SK-N-SH treated with all-trans-retinoic acid at 6 μM for 48 hours (cell line): ENCODE data around the gene SERPINA6.
"Not testable (repeated sequence)": the region's sequence is repeated elsewhere in the genome, so short reads cannot be mapped to it uniquely, and the experiment has no call there.

Experiments used
- ATAC-seq: fragments of 200-7000 bp; cut with Tn5 transposase; 3 replicates; pipeline ENCODE4 v1.9.1; 2020; ENCODE audit warnings: mild to moderate bottlenecking, moderate library complexity
- ARNTL ChIP-seq: fragments of 450-650 bp; formaldehyde crosslinking; IDR thresholded peaks from 2 replicates; pipeline ENCODE4 v1.5.0; 2020; ENCODE audit warnings: low read depth, mild to moderate bottlenecking, moderate library complexity, borderline replicate concordance
- CSDC2 ChIP-seq: fragments of 250-450 bp; sonication (Bioruptor Pico); IDR thresholded peaks from 2 replicates; pipeline ENCODE4 v1.5.0; 2020; ENCODE audit warnings: mild to moderate bottlenecking, moderate library complexity
- ESRRG ChIP-seq: fragments of 250-450 bp; sonication (Bioruptor Pico); IDR thresholded peaks from 2 replicates; pipeline ENCODE4 v1.6.1; 2021; ENCODE audit warnings: mild to moderate bottlenecking
- GLIS3 ChIP-seq: fragments of 250-450 bp; sonication (Bioruptor Pico); IDR thresholded peaks from 2 replicates; pipeline ENCODE4 v1.5.0; 2020; ENCODE audit warnings: mild to moderate bottlenecking, moderate library complexity
- ISL1 ChIP-seq: fragments of 250-450 bp; sonication (Bioruptor Pico); IDR thresholded peaks from 2 replicates; pipeline ENCODE4 v2.1.2; 2022; ENCODE audit warnings: mild to moderate bottlenecking, moderate library complexity
- OSR1 ChIP-seq: fragments of 250-450 bp; sonication (Bioruptor Pico); IDR thresholded peaks from 2 replicates; pipeline ENCODE4 v1.8.0; 2022; ENCODE audit warnings: moderate library complexity, mild to moderate bottlenecking, inconsistent platforms
- PPARA ChIP-seq: fragments of 250-450 bp; sonication (Bioruptor Pico); IDR thresholded peaks from 2 replicates; pipeline ENCODE4 v1.5.0; 2020; ENCODE audit warnings: mild to moderate bottlenecking, borderline replicate concordance
- RARB ChIP-seq: fragments of 250-450 bp; sonication (Bioruptor Pico); IDR thresholded peaks from 2 replicates; pipeline ENCODE4 v1.8.0; 2021; ENCODE audit warnings: mild to moderate bottlenecking, moderate library complexity
- SNAI2 ChIP-seq: fragments of 250-450 bp; sonication (Bioruptor Pico); IDR thresholded peaks from 2 replicates; pipeline ENCODE4 v1.5.0; 2020; ENCODE audit warnings: mild to moderate bottlenecking, moderate library complexity
- TCF4 ChIP-seq: fragments of 250-450 bp; sonication (Bioruptor Pico); IDR thresholded peaks from 2 replicates; pipeline ENCODE4 v1.8.0; 2021; ENCODE audit warnings: mild to moderate bottlenecking, moderate library complexity, borderline replicate concordance
- TOX ChIP-seq: fragments of 250-450 bp; sonication (Bioruptor Pico); IDR thresholded peaks from 2 replicates; pipeline ENCODE4 v1.8.0; 2021; ENCODE audit warnings: mild to moderate bottlenecking, moderate library complexity, borderline replicate concordance
- ZC3H10 ChIP-seq: fragments of 250-450 bp; sonication (Bioruptor Pico); IDR thresholded peaks from 2 replicates; pipeline ENCODE4 v1.5.1; 2021; ENCODE audit warnings: mild to moderate bottlenecking, moderate library complexity
- ZFP3 ChIP-seq: fragments of 250-450 bp; sonication (Bioruptor Pico); IDR thresholded peaks from 2 replicates; pipeline ENCODE4 v1.5.0; 2020; ENCODE audit warnings: mild to moderate bottlenecking, moderate library complexity
- ZNF565 ChIP-seq: fragments of 450-650 bp; formaldehyde crosslinking; conservative IDR thresholded peaks from 2 replicates; pipeline ENCODE4 v1.5.0; 2020; ENCODE audit warnings: low read depth, mild to moderate bottlenecking, moderate library complexity
- ZNF70 ChIP-seq: fragments of 450-650 bp; formaldehyde crosslinking; IDR thresholded peaks from 2 replicates; pipeline ENCODE4 v1.5.0; 2020; ENCODE audit warnings: mild to moderate bottlenecking, moderate library complexity
- ZNF8 ChIP-seq: fragments of 450-650 bp; formaldehyde crosslinking; IDR thresholded peaks from 2 replicates; pipeline ENCODE4 v1.5.0; 2020; ENCODE audit warnings: mild to moderate bottlenecking, moderate library complexity
- TF ChIP-seq, protein P1 (sequence below): fragments of 250-450 bp; sonication (Bioruptor Pico); IDR thresholded peaks from 2 replicates; pipeline ENCODE4 v1.5.1; 2021; ENCODE audit warnings: mild to moderate bottlenecking, moderate library complexity
- TF ChIP-seq, protein P2 (sequence below): fragments of 250-450 bp; sonication (Bioruptor Pico); IDR thresholded peaks from 2 replicates; pipeline ENCODE4 v1.5.0; 2020; ENCODE audit warnings: mild to moderate bottlenecking, moderate library complexity

The SERPINA6 gene

DNA sequence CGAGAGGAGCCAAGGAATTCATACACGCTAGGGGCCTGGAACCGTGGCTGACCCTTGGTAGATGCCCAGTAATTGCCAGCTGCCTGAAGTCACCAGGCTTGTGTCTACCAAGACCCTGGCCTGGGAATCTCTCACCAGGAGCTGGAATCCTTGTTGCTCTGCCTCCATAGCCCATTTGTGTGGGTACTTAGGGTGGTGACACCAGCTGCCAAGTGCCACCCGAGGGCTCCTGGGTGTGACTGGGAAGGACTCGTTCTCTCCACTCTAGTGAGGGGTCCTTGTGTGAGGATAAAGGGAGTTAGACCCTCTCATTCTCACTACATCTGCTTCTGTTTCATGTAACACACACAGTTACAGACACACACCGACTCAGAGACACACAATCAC lies 47.4 kb upstream of the SERPINA6 start (continued):
- TF ChIP-seq, protein P1, sequence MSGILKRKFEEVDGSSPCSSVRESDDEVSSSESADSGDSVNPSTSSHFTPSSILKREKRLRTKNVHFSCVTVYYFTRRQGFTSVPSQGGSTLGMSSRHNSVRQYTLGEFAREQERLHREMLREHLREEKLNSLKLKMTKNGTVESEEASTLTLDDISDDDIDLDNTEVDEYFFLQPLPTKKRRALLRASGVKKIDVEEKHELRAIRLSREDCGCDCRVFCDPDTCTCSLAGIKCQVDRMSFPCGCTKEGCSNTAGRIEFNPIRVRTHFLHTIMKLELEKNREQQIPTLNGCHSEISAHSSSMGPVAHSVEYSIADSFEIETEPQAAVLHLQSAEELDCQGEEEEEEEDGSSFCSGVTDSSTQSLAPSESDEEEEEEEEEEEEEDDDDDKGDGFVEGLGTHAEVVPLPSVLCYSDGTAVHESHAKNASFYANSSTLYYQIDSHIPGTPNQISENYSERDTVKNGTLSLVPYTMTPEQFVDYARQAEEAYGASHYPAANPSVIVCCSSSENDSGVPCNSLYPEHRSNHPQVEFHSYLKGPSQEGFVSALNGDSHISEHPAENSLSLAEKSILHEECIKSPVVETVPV: no peak

DNA sequence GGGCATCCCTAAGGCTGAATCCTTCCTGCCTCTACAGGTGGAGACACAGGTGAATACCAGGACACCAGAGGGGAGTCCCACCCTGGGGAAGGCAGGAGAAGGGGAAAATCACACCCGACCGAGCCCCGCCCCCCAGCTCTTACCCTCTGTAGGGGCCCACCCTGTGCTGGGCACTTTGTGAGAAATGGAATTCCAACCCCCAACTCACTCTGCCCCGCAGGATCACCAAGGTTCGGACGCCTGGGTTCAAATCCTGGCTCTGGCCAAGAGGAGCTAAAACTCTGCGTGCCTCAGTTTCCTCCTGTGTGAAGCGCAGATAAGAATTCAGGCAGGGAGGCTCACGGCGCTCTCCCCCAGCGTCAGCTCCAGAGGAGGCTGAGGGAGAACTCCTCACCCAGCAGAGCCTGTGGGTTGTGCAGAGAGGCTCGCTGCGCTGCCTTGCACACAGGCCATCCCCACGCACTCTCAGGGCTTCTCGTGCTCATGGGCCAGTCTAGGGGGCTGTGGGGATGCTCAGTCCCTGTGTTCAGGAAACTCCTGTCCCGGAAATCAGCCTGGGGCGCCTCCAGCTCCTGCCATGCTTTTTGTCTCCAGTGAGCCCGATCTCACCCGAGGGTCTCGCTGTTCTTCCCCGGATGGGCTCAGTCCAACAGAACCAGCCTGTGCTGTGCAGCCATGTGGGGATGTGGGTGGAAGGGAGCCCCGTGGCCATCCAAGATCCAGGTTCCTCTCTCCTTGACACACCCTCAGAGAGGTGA lies 46.8 kb upstream of the SERPINA6 start:
- not testable (repeated sequence) for ATAC-seq

DNA sequence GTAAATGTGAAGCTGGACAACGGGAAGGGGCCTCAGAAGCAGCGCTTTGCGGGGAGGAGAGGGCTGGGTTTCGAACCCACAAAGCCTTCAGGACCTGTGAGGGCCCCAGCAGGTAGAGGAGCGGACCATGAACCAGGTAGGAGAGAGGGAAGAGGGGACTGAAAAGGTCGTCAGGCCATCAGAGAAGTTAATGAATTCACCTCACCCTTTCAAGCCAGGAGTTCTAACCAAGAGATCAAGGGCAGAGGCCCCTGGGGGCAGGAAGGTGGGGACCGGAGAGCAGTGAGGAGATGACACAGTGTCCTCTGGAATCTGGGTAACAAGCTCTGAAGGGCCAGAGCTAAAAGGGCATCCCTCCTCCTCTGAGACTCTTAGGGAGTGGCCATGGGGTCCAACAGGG lies 45.8 kb upstream of the SERPINA6 start:
- no peak for TF ChIP-seq TCF4
- TF ChIP-seq, protein P2, sequence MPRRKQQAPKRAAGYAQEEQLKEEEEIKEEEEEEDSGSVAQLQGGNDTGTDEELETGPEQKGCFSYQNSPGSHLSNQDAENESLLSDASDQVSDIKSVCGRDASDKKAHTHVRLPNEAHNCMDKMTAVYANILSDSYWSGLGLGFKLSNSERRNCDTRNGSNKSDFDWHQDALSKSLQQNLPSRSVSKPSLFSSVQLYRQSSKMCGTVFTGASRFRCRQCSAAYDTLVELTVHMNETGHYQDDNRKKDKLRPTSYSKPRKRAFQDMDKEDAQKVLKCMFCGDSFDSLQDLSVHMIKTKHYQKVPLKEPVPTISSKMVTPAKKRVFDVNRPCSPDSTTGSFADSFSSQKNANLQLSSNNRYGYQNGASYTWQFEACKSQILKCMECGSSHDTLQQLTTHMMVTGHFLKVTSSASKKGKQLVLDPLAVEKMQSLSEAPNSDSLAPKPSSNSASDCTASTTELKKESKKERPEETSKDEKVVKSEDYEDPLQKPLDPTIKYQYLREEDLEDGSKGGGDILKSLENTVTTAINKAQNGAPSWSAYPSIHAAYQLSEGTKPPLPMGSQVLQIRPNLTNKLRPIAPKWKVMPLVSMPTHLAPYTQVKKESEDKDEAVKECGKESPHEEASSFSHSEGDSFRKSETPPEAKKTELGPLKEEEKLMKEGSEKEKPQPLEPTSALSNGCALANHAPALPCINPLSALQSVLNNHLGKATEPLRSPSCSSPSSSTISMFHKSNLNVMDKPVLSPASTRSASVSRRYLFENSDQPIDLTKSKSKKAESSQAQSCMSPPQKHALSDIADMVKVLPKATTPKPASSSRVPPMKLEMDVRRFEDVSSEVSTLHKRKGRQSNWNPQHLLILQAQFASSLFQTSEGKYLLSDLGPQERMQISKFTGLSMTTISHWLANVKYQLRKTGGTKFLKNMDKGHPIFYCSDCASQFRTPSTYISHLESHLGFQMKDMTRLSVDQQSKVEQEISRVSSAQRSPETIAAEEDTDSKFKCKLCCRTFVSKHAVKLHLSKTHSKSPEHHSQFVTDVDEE: no peak
- no peak for TF ChIP-seq ZNF565 (CRISPR knock-in tag)
- TF ChIP-seq RARB (CRISPR knock-in tag): no peak
- no peak for TF ChIP-seq ZNF70 (CRISPR knock-in tag)
- no peak for TF ChIP-seq ESRRG (CRISPR knock-in tag)
- TF ChIP-seq PPARA (CRISPR knock-in tag): no peak
- TF ChIP-seq ZFP3 (CRISPR knock-in tag): no peak

DNA sequence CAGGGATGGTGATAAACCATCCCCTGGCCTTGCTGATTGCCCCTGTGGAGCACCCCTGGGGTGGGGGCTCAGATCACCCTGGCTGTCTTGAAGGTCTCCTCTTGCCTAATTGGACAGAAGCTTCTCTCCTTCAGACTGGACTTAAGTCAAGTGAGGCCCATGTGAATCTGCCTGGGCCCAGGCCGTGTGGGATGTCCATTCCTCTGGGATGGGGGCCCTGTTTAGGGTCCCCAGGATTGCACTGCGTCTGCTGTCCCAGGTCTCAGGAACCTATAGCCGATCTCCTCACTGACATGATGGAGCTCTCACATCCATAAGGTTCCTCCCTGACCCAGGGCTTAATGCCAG lies 45.1 kb upstream of the SERPINA6 start:
- ATAC-seq: no peak
- TF ChIP-seq PPARA (CRISPR knock-in tag): no peak
- no peak for TF ChIP-seq ESRRG (CRISPR knock-in tag)
- TF ChIP-seq ZNF8: no peak
- TF ChIP-seq ZC3H10 (CRISPR knock-in tag): no peak
- TF ChIP-seq ZNF565 (CRISPR knock-in tag): no peak
- no peak for TF ChIP-seq SNAI2 (CRISPR knock-in tag)
- no peak for TF ChIP-seq ISL1 (CRISPR knock-in tag)

More for the DNA sequence above, 45.8 kb upstream of the SERPINA6 start:
- ATAC-seq: no peak

DNA sequence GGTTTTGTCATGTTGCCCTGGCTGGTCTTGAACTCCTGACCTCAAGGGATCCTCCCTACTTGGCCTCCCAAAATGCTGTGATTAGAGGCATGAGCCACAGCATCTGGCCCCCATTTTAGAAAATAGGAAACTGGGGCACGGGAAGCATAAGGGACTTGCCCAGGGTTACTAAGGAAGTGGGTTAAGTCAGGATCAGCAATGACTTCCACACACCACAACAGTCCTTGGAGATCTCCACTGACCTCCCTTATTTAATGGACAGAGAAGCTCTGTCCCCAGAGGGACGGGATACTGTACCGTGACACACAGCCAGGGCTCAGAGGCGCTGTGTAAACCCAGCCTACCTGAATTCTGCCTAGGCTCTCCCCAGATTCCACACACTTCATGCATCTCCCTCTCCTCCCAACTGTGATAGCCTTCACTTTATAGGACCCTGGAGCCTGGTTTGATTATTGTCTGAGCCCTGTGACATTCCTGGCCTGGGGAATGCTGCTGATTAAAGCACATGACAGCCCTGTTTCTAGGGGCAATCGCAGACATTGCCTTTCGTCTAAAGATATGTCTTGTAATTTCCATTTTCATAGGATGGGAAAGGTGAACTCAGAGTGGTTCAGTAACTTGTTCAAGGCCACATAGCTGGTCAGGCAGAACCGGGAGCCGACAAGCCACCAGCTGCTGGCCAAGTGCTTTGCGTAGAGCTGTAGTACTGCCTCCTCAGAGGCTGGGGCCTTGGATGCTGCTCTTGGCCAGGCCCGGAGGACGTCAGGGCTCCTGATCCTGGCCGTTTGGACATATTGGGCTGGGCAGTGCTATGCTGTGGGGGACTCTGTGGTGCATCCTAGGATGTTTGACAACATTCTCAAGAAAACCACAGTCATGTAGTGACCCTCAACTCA lies 44.5 kb upstream of the SERPINA6 start:
- TF ChIP-seq ESRRG (CRISPR knock-in tag) (no peak), OSR1 (CRISPR knock-in tag) (no peak), SNAI2 (CRISPR knock-in tag) (no peak), RARB (CRISPR knock-in tag) (no peak), GLIS3 (no peak), ZC3H10 (CRISPR knock-in tag) (no peak), ARNTL (CRISPR knock-in tag) (no peak)
- TF ChIP-seq, protein P1: no peak
- no peak for ATAC-seq

DNA sequence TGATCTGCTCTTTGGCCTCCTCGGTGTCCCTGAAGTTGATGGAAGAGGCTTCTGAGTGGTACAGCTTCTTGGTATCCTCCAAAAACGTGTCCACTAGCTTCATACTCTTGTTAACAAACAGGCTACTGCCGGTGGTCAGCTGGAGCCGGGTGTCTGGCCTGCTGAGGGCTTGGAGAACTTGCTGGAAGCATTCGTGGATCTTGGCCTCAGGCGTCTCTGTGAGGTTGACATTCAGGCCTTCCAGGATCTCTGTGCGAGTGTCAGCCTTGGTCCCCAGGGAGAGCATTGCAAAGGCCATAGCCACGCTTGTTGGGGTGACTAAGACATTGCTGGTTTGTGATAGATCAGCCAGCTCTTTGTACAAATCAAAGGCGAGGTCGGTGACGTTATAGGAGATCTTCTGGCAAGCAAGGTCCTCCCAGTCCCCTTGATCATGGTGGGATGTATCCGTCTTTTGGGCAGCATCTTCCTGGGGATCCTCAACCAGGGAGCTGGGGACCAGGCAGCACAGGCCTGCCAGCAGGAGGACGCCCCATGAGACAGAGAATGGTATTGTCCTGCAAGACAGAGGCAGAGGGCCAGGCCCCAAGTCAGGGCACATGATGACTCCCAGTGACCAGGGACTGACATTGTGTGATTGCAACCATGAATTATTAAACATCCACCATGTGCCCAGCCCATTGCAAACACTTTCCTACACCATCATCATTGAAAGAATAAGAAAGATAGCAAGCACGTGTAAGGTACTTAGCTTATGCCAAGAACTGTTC lies 43.2 kb upstream of the SERPINA6 start, which contains the start of gene SERPINA2:
Gene SERPINA2, minus strand, starts transcription at position 553 of the 770 bp plus-strand sequence.
- no peak for ATAC-seq
- TF ChIP-seq TOX (no peak), CSDC2 (CRISPR knock-in tag) (no peak), GLIS3 (no peak), ZC3H10 (CRISPR knock-in tag) (no peak), ISL1 (CRISPR knock-in tag) (no peak)
- TF ChIP-seq, protein P1: no peak
- TF ChIP-seq, protein P2: no peak
